Stomach smooth muscle (tissue), 2 donors: ENCODE data around the gene NAMPT.
"Not testable (repeated sequence)": the region's sequence is repeated elsewhere in the genome, so short reads cannot be mapped to it uniquely, and the experiment has no call there.

Source experiments
- H3K27ac ChIP-seq: one replicate; pipeline ENCODE4 v1.7.0; 2013; ENCODE audit warnings: mild to moderate bottlenecking, low read length, inconsistent platforms
- H3K27me3 ChIP-seq, 2 donors: one replicate each; pipeline ENCODE4 v1.7.0; 2013; ENCODE audit warnings: low read length in 2 of 2; ENCODE audit not compliant: insufficient read depth in 2 of 2, control insufficient read depth in 1 of 2
- H3K36me3 ChIP-seq, 2 donors: one replicate each; pipeline ENCODE4 v1.7.0; 2013; ENCODE audit warnings: low read length in 2 of 2; ENCODE audit not compliant: control insufficient read depth in 2 of 2, insufficient read depth in 2 of 2
- H3K4me1 ChIP-seq: one replicate; pipeline ENCODE4 v1.7.0; 2013; ENCODE audit warnings: low read length; ENCODE audit not compliant: control insufficient read depth, insufficient read depth
- H3K4me3 ChIP-seq, 2 donors: one replicate each; pipeline ENCODE4 v1.7.0; 2013; ENCODE audit warnings: low read length in 2 of 2
- H3K9ac ChIP-seq, 2 donors: one replicate each; pipeline ENCODE4 v1.7.0; 2013; ENCODE audit warnings: low read length in 2 of 2, mild to moderate bottlenecking in 1 of 2
- H3K9me3 ChIP-seq, 2 donors: one replicate each; pipeline ENCODE4 v1.7.0; 2013; ENCODE audit warnings: low read length in 2 of 2; ENCODE audit not compliant: control insufficient read depth in 2 of 2
- donor health status: healthy.
- donor health status: Pancreatic carcinoma.

NAMPT gene

DNA sequence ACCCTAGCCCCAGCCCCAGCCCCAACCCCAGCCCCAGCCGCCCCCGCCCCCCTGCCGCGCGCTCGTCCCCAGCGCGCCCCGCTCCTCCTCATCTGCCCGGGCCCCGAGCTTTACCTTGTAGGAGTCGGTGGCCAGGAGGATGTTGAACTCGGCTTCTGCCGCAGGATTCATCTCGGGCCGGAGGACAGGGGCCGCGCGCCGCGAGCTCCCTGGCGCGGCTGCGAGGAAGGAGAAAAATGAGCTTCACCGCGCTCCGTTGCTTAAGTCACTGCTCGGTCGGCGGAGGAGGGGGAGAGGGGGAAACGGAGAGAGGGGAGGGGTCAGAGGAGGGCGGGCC is at the start of gene NAMPT:
Gene NAMPT (minus strand): TSS at position 270 of the 337 bp plus-strand sequence. CDS start 99 bp downstream, at position 171.
- H3K9me3 ChIP-seq: no peaks in the 10 kb centered on the region
- H3K4me1 ChIP-seq: no peaks in the 10 kb centered on the region
- no peaks in the 10 kb centered on the region for H3K36me3 ChIP-seq
- H3K9ac ChIP-seq: peak within 1 kb of the TSS; percentile 97 to 100
- no peaks in the 10 kb centered on the region for H3K27me3 ChIP-seq
- H3K4me3 ChIP-seq: peak within 1 kb of the TSS; percentile 91 to 92
- H3K27ac ChIP-seq: peak within 1 kb of the TSS; percentile 96

DNA sequence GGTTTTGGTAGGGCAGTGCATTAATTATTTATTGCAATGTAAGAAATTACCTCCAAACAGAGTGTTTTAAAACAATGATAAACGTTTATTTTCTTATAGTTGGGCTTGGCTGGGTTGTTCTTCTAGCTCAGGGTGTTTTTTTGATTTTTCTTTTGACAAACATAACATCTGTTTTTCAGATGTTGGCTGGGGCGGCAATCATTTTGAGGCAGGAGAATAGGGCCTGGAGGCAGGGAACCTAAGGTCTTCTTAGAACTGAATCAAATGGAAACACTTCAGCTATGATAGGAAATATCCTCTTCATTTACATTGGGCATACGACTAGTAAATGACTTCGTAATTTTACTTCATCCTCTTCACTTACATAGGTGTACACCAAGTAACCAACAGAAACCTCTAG is 47.4 kb upstream of the NAMPT start:
- peaks cover 0 to 5% of the 10 kb centered on the region in 2 donors for H3K9me3 ChIP-seq
- H3K4me3 ChIP-seq: no peak overlapping the region
- H3K27me3 ChIP-seq: no peaks in the 10 kb centered on the region
- H3K9ac ChIP-seq: no peak overlapping the region
- H3K36me3 ChIP-seq: no peaks in the 10 kb centered on the region
- peaks cover 7% of the 10 kb centered on the region for H3K4me1 ChIP-seq
- H3K27ac ChIP-seq: no peak overlapping the region

DNA sequence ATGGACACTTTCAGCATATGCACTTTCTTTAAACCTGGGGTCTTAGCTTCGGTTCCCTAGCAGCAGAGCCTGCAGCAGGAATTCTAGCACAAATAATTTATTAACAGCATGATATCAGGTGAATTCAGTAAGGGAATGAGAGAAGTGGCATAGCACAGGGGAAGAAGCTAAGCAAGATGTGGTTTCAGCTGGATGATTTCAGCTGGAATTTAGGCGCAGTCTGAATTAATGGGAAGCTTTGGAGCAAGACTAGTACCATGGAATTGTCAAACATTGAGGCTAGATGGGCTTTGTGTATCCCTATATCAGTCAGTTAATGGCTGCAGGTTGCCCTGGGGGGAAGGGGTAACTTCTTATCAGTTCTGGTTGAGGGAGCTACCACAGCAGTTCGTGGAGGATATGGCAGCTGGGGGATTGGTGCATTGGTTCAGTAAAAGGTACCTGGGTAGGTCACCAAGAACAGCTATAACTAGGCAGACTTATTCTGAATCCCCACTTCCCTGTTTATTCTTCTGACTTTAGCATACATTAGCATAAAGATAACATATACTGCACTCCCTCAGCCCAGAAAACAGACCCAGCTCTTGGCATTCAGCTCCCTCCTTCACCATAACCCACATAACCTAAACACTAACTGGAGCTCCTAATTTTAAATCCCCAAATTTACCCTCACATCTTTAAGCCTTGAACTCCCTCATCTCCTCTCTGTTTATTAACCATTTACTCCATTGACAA is 46.8 kb upstream of the NAMPT start:
- Histone ChIP-seq H3K4me1 (peaks cover 7% of the 10 kb centered on the region), H3K9ac (no peak overlapping the region), H3K9me3 (no peaks in the 10 kb centered on the region), H3K27ac (no peak overlapping the region), H3K4me3 (no peak overlapping the region), H3K36me3 (no peaks in the 10 kb centered on the region), H3K27me3 (no peaks in the 10 kb centered on the region)

DNA sequence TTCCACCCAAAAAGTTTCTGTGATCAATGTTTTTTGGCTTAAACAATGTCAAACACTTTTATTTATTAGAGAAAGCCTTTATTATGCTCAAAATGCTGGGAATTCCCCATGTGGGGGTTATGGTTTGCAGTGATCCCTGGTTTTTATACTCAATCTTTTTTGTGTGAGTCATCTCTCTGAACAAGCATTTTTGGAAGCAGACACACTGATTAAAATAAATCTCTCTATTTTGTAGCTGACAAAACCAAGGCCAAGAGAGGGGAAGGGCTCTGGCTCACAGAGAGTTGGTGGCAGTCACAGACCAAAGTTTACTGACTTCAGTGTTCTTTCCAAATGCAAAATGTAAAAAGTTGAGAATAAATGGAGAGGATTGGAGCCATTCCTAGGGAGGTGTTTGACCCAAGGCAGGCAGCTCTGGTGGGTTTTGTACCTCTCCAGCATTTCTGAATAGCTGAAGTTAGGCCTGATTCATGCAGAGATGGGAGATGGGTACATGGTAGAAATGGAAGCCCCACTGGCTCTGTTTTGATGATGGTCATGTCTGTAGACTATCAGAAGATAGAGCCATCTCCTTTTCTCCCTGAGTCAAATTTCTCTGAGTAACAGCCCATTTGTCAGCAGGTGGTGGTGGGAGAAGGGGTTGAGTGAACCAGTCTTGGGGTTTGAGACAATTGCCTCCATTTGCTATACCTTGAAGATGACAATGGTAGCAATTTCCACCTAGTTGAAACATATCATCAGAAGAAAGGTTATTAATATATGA is 45.4 kb upstream of the NAMPT start:
- Histone ChIP-seq H3K9ac (no peak overlapping the region), H3K27me3 (no peaks in the 10 kb centered on the region), H3K4me1 (no peaks in the 10 kb centered on the region), H3K4me3 (no peak overlapping the region), H3K36me3 (no peaks in the 10 kb centered on the region), H3K9me3 (no peaks in the 10 kb centered on the region), H3K27ac (no peak overlapping the region)

DNA sequence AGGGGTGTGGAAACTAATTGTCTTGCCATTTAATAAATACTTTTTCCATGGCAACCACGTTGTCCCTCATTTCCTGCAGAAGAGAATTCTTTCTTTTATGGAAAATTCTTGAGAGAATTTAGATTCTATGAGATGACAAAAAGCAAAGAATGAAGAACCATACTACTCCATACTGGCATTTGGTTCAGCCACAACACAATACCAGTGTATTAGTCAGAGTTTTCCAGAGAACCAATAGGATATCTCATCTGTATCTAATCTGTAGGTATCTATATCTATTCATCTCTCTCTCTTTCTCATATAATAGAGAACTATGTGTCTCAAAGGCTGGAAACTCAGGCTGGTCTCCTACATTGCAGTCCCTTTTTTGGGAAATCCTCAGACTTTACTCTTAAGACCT is 44.6 kb upstream of the NAMPT start:
- Histone ChIP-seq H3K4me1 (no peaks in the 10 kb centered on the region), H3K27me3 (no peaks in the 10 kb centered on the region), H3K36me3 (no peaks in the 10 kb centered on the region), H3K27ac (no peak overlapping the region), H3K4me3 (no peak overlapping the region), H3K9me3 (no peaks in the 10 kb centered on the region), H3K9ac (no peak overlapping the region)

DNA sequence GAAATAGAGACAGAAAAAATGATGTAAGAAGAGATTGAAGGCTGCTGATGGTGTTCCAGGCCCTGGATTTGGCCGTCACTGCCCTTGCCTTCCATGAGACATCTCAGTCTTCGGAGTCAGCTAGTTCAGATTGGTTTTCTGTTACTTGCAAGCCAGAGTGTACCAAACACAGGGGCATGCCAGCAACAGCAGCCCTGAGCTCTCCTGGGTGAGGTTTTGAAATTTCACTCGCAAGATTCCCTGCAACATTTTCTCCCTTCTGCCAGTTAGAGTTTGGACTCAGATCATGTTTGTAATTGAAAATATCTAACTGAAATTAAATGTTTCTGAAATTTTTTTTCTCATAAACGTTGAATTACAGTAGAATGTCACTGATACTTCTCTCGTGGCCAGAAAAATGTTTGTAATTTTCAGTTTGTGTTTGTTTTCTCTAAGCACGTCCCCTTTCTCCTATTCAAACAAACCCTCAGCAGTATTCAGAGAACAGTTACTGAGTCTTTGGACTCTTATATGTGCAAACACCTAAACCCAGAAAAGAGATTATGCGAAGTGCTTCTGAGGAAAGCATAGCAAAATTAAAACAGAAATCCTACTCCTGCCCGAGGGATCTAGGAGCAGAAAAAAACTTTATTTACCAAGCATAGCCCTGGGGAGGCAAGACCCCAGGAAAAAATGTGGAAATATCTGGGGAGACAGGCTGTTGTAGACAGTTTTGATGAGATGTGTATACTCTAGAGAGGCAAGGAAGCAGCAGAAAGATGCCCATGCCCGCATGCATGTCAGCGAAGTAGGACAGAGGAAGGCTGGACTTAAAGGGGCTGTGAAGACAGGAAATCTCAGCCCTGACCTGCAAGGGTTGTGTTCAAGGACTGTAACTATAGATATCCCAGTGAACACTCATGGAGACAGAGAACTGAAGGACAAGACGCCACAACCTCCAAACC is 43.0 kb upstream of the NAMPT start:
- H3K9me3 ChIP-seq: no peaks in the 10 kb centered on the region
- H3K4me3 ChIP-seq: no peak overlapping the region
- H3K36me3 ChIP-seq: no peaks in the 10 kb centered on the region
- H3K4me1 ChIP-seq: no peaks in the 10 kb centered on the region
- H3K9ac ChIP-seq: no peak overlapping the region
- no peaks in the 10 kb centered on the region for H3K27me3 ChIP-seq
- H3K27ac ChIP-seq: no peak overlapping the region

DNA sequence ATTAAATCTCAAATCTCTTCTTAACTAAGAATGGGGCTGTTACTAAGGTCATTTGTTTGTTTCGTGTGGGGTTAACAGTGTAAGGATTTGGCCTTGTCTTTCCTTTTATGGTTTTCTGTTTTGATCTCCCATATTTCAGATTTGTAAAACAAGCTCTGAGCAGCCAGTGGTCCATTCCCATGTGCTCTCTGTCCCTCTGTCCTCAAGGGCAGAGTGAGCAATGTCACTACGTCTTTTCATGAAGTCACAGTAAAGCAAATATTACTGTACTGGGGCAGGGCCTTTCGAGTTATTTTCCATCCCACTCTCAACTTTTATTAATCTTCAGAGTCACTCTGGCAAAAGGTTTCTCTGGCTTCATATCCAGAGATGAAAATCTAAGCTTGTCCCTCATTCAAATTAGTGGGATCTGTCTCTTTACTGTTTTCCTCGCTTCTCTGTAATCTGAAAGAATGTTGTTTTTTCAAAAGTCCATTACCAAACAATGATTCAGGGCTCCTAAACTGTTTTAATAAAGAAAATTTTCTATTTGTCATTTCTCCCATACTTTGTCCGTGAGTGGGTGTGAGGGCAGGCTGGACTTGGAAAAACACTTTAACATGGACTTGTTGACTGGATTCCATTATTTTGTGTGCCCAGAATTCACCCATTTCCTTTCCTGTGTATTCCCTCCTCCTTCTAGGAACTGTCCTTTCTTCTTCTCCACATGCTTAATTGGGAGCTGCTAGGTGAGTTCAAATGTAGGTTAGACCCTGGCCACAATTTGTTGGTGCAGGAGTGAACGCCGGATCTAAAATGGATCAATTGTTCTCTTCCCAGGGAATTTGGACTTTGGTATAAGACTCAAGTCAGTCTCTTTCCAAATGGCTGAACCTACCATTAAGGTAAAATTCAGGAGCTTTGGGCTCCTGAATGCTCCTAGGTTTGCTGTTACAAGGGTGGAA is 42.1 kb upstream of the NAMPT start:
- Histone ChIP-seq H3K4me1 (no peaks in the 10 kb centered on the region), H3K4me3 (no peak overlapping the region), H3K27me3 (no peaks in the 10 kb centered on the region), H3K9me3 (no peaks in the 10 kb centered on the region), H3K9ac (no peak overlapping the region), H3K27ac (no peak overlapping the region), H3K36me3 (no peaks in the 10 kb centered on the region)

DNA sequence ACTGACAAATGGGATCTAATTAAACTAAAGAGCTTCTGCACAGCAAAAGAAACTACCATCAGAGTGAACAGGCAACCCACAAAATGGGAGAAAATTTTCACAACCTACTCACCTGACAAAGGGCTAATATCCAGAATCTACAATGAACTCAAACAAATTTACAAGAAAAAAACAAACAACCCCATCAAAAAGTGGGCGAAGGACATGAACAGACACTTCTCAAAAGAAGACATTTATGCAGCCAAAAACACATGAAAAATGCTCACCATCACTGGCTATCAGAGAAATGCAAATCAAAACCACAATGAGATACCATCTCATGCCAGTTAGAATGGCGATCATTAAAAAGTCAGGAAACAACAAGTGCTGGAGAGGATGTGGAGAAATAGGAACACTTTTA is 39.7 kb upstream of the NAMPT start:
- H3K9ac ChIP-seq, H3K4me1 ChIP-seq, H3K9me3 ChIP-seq, H3K27me3 ChIP-seq, H3K4me3 ChIP-seq, H3K36me3 ChIP-seq, H3K27ac ChIP-seq: not testable (repeated sequence)

DNA sequence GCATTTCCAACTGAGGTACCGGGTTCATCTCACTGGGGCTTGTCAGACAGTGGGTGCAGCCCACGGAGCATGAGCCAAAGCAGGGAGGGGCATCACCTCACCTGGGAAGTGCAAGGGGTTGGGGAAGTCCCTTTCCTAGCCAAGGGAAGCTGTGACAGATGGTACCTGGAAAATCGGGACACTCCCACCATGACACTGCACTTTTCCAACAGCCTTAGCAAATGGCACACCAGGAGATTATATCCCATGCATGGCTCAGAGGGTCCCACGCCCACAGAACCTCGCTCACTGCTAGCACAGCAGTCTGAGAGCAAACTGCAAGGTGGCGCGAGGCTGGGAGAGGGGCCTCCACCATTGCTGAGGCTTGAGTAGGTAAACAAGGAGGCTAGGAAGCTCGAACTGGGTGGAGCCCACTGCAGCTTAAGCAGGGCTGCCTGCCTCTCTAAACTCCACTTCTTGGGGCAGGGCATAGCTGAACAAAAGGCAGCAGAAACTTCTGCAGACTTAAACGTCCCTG is 35.5 kb upstream of the NAMPT start:
- H3K9me3 ChIP-seq, H3K9ac ChIP-seq, H3K27ac ChIP-seq, H3K4me3 ChIP-seq, H3K27me3 ChIP-seq, H3K4me1 ChIP-seq, H3K36me3 ChIP-seq: not testable (repeated sequence)

DNA sequence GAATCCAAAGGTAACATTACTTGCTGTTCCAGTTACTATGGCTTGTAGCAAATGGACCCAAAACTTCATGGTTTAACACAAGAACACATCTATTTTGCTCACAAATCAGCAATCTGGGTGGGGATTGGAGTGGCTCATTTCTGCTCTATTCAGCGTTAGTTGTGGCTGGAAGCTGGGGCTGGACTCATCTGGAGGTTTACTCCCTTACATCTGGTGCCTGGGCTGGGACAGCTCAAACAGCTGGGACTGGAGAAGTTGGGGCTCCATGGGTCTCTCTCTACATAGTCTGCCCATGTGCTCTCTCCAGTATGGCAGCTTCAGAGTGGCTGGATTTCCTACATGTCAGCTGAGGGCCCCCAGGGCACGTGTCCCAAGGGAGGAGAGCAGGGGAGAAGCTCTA is 33.7 kb upstream of the NAMPT start:
- Histone ChIP-seq H3K4me1 (no peaks in the 10 kb centered on the region), H3K27ac (no peak overlapping the region), H3K27me3 (no peaks in the 10 kb centered on the region), H3K4me3 (no peak overlapping the region), H3K9ac (no peak overlapping the region), H3K36me3 (no peaks in the 10 kb centered on the region), H3K9me3 (no peaks in the 10 kb centered on the region)
